Keratinocyte (primary cell): ENCODE data around the gene PLXNB2. TPM values are rescaled to one million over a fixed set of nuclear protein-coding genes. Genes with fewer than 3 reads are reported as not detected.

Source experiments
- DNase-seq: peaks from one replicate; pipeline ENCODE4 v3.0.0-alpha.2; 2011; ENCODE audit warnings: low read depth, missing footprints, low spot score
- FAIRE-seq: peaks from 2 replicates; lab custom pipeline; 2011; peaks lifted over from hg19 to GRCh38; lab: Jason Lieb, UNC
- H2AFZ ChIP-seq: 2 replicates; pipeline ENCODE4 v1.6.0; 2012; ENCODE audit warnings: low read length, control low read depth, inconsistent platforms; ENCODE audit not compliant: control insufficient read depth
- H3K27ac ChIP-seq: 2 replicates; pipeline ENCODE4 v1.5.1; 2011; ENCODE audit warnings: low read length; ENCODE audit not compliant: control insufficient read depth, insufficient read depth
- H3K27me3 ChIP-seq: 3 replicates; pipeline ENCODE4 v1.6.0; 2011; ENCODE audit warnings: low read length; ENCODE audit not compliant: control insufficient read depth, insufficient read depth; ENCODE audit errors: extremely low read depth
- H3K36me3 ChIP-seq, 2 experiments: 2 replicates in 1 of 2; 3 replicates in 1 of 2; pipeline ENCODE4 v1.5.1; 2011; ENCODE audit warnings: low read length in 2 of 2, mild to moderate bottlenecking in 1 of 2; ENCODE audit not compliant: control insufficient read depth in 2 of 2, insufficient read depth in 2 of 2; ENCODE audit errors: extremely low read depth in 1 of 2
- H3K4me1 ChIP-seq: 3 replicates; pipeline ENCODE4 v1.5.1; 2011; ENCODE audit warnings: low read length; ENCODE audit not compliant: control insufficient read depth, insufficient read depth; ENCODE audit errors: extremely low read depth
- H3K4me2 ChIP-seq: 3 replicates; pipeline ENCODE4 v1.6.0; 2011; ENCODE audit warnings: low read depth, low read length; ENCODE audit not compliant: control insufficient read depth, insufficient read depth; ENCODE audit errors: extremely low read depth
- H3K4me3 ChIP-seq, 3 experiments: fragments of 200-600 bp in 1 of 3; sonication (generic) in 1 of 3; 2 replicates in 2 of 3; 3 replicates in 1 of 3; pipeline ENCODE4 v1.5.1; 2011 to 2016; ENCODE audit warnings: low read length in 3 of 3, mild to moderate bottlenecking in 3 of 3, control low read depth in 2 of 3, inconsistent platforms in 1 of 3, low read depth in 1 of 3, mixed read lengths in 1 of 3, mixed run types in 1 of 3, moderate library complexity in 1 of 3; ENCODE audit not compliant: control insufficient read depth in 2 of 3, insufficient read depth in 2 of 3; ENCODE audit errors: extremely low read depth in 1 of 3
- H3K79me2 ChIP-seq: 2 replicates; pipeline ENCODE4 v1.6.0; 2012; ENCODE audit warnings: low read length; ENCODE audit not compliant: control insufficient read depth, insufficient read depth
- H3K9ac ChIP-seq: 3 replicates; pipeline ENCODE4 v1.6.0; 2011; ENCODE audit warnings: low read length; ENCODE audit not compliant: control insufficient read depth, insufficient read depth; ENCODE audit errors: extremely low read depth
- H3K9me1 ChIP-seq: 3 replicates; pipeline ENCODE4 v1.6.0; 2011; ENCODE audit warnings: low read length; ENCODE audit not compliant: control insufficient read depth, insufficient read depth; ENCODE audit errors: extremely low read depth
- H3K9me3 ChIP-seq: 2 replicates; pipeline ENCODE4 v1.5.1; 2012; ENCODE audit warnings: low read depth, low read length; ENCODE audit not compliant: control insufficient read depth
- H4K20me1 ChIP-seq: 3 replicates; pipeline ENCODE4 v1.6.0; 2011; ENCODE audit warnings: low read length; ENCODE audit not compliant: control insufficient read depth, insufficient read depth; ENCODE audit errors: extremely low read depth
- EZH2 ChIP-seq: IDR thresholded peaks from one replicate; pipeline ENCODE4 v1.6.1; 2012; ENCODE audit warnings: inconsistent platforms, mild to moderate bottlenecking, low read length, moderate library complexity
- dilution Hi-C: fragments of 300-500 bp; cut with MboI; formaldehyde crosslinking; loops from one replicate; pipeline ENCODE4 v1.7.0; 2020; ENCODE audit warnings: low sequenced_read_pairs; ENCODE audit not compliant: extremely low pct_ligation_motif_present
- polyA minus RNA-seq, 3 experiments: library from RNA; depleted of rRNA, polyadenylated mRNA; stranded (reverse); fragments of >200 nt; gene quantifications; 1 replicate in 1 of 3; 2 replicates in 1 of 3; 3 replicates in 1 of 3; pipeline ENCODE4 v1.2.3, GENCODE V29; 2011
- polyA plus RNA-seq, 5 experiments: library from polyadenylated mRNA; depleted of rRNA in 3 of 5; stranded (reverse) in 3 of 5; stranded (forward) in 1 of 5; unstranded in 1 of 5; fragments of >200 nt; gene quantifications; 1 replicate in 1 of 5; 2 replicates in 3 of 5; 3 replicates in 1 of 5; pipeline versions ENCODE4 v1.2.1 to v1.2.3, GENCODE V29; 2011 to 2012; ENCODE audit warnings: missing spikeins in 2 of 5, low read depth in 1 of 5, low replicate concordance in 1 of 5
- TF ChIP-seq, protein P1 (sequence below), 3 experiments: IDR thresholded peaks in 1 of 3; conservative IDR thresholded peaks in 1 of 3; optimal IDR thresholded peaks in 1 of 3; 2 replicates in 2 of 3; 3 replicates in 1 of 3; pipeline versions ENCODE3 to v1.5.1; 2011; ENCODE audit warnings: low read length in 3 of 3, mild to moderate bottlenecking in 3 of 3, moderate library complexity in 2 of 3, control low read depth in 1 of 3, inconsistent platforms in 1 of 3; ENCODE audit not compliant: insufficient read depth in 2 of 3; ENCODE audit errors: extremely low read depth in 1 of 3

The PLXNB2 gene, protein sequence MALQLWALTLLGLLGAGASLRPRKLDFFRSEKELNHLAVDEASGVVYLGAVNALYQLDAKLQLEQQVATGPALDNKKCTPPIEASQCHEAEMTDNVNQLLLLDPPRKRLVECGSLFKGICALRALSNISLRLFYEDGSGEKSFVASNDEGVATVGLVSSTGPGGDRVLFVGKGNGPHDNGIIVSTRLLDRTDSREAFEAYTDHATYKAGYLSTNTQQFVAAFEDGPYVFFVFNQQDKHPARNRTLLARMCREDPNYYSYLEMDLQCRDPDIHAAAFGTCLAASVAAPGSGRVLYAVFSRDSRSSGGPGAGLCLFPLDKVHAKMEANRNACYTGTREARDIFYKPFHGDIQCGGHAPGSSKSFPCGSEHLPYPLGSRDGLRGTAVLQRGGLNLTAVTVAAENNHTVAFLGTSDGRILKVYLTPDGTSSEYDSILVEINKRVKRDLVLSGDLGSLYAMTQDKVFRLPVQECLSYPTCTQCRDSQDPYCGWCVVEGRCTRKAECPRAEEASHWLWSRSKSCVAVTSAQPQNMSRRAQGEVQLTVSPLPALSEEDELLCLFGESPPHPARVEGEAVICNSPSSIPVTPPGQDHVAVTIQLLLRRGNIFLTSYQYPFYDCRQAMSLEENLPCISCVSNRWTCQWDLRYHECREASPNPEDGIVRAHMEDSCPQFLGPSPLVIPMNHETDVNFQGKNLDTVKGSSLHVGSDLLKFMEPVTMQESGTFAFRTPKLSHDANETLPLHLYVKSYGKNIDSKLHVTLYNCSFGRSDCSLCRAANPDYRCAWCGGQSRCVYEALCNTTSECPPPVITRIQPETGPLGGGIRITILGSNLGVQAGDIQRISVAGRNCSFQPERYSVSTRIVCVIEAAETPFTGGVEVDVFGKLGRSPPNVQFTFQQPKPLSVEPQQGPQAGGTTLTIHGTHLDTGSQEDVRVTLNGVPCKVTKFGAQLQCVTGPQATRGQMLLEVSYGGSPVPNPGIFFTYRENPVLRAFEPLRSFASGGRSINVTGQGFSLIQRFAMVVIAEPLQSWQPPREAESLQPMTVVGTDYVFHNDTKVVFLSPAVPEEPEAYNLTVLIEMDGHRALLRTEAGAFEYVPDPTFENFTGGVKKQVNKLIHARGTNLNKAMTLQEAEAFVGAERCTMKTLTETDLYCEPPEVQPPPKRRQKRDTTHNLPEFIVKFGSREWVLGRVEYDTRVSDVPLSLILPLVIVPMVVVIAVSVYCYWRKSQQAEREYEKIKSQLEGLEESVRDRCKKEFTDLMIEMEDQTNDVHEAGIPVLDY (N-terminal part only)
- polyA plus RNA-seq = 44.3 to 90.3 TPM (median 66.2 TPM) in 3 replicates
- polyA plus RNA-seq (2011; ENCODE audit: low read depth) = 123 TPM
- polyA plus RNA-seq (2011; cell fraction: cytosol; rRNA removed) = 21.3 and 35.3 TPM in 2 replicates
- polyA plus RNA-seq (2011; cell fraction: nucleus; rRNA removed) = 208 and 264 TPM in 2 replicates
- polyA plus RNA-seq (2012; ENCODE audit: low replicate concordance) = 81.4 and 94.0 TPM in 2 replicates
- polyA minus RNA-seq = 131 to 309 TPM (median 181 TPM) in 3 replicates
- polyA minus RNA-seq (2011; cell fraction: cytosol; rRNA and poly(A)+ RNA removed) = 135 TPM
- 352 and 408 TPM in 2 replicates for polyA minus RNA-seq (2011; cell fraction: nucleus; rRNA and poly(A)+ RNA removed)

DNA sequence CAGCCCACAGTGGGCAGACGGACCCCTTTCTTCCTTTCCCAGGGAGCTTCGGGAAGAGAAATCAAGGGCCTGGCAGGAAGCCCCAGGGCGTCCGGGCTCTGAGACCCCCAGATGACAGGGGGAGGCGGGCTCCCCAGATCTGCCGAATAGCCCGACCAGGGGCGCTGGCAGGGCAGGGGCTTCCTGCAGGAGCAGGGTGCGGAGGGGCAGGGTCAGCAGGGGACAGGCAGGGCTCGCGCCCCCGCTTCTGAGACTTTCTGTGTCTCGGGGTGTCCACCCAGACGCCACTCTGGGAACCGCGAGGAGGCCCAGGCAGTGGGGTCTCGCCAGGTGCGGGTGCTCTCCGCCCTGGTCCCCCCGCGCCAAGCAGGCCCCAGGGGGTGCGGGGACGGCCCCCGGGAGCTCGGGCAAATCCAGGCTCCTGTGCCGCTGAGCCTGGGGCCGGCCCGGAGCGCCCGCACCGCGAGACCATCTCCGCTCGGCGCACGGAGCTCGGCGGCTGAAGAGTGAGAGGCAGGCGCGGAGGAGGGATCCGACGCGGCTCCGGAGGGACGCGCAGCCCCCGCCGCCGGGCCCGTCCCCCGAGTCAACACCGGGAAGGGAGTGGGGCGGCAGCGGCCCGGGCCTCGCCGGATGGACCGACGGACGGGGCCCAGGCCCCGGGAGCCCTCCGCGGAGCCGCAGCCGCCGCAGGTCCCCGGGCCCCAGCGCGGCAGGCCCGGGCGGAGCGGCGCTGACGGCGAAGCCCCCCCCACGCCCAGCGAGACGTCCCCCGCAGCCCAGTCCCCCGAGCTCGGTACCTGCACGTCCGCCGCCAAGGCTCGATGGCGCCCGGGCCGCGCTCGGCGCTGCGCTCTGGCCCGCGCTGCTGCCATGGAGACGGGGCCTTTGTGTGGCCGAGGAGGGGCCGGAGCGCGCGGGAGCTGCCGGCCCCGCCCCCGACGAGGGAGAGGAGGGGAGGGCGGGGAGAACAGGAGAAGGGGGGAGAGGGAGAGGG is at the start of gene PLXNB2:
Gene PLXNB2, minus strand, starts transcription at position 894 of the 997 bp plus-strand sequence. CDS start 17,062 bp downstream, outside the sequence.
- DNase-seq = no peak
- TF ChIP-seq, protein P1, sequence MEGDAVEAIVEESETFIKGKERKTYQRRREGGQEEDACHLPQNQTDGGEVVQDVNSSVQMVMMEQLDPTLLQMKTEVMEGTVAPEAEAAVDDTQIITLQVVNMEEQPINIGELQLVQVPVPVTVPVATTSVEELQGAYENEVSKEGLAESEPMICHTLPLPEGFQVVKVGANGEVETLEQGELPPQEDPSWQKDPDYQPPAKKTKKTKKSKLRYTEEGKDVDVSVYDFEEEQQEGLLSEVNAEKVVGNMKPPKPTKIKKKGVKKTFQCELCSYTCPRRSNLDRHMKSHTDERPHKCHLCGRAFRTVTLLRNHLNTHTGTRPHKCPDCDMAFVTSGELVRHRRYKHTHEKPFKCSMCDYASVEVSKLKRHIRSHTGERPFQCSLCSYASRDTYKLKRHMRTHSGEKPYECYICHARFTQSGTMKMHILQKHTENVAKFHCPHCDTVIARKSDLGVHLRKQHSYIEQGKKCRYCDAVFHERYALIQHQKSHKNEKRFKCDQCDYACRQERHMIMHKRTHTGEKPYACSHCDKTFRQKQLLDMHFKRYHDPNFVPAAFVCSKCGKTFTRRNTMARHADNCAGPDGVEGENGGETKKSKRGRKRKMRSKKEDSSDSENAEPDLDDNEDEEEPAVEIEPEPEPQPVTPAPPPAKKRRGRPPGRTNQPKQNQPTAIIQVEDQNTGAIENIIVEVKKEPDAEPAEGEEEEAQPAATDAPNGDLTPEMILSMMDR (optimal IDR thresholded peaks at IDR 0.05 in 1 of 3, IDR thresholded peaks at IDR 0.05 in 1 of 3, conservative IDR thresholded peaks at IDR 0.05 in 1 of 3; ENCODE audit: extremely low read depth in 1 of 3, insufficient read depth in 2 of 3, low read length in 3 of 3) = no peak
- no peak for TF ChIP-seq EZH2
- peaks cover 41% of the 10 kb centered on the region for H3K79me2 ChIP-seq
- H3K4me1 ChIP-seq = peaks cover 36% of the 10 kb centered on the region
- H3K36me3 ChIP-seq = no peaks in the 10 kb centered on the region
- H2AFZ ChIP-seq = no peak within 1 kb of the TSS
- H3K9me1 ChIP-seq = peaks cover 2% of the 10 kb centered on the region
- no peaks in the 10 kb centered on the region for H4K20me1 ChIP-seq
- H3K27ac ChIP-seq = peak within 1 kb of the TSS; percentile 86
- no peak for FAIRE-seq
- peak within 1 kb of the TSS; percentile 83 for H3K9ac ChIP-seq
- H3K27me3 ChIP-seq = peaks cover 4% of the 10 kb centered on the region
- dilution Hi-C loops = no loop called here
- peak within 1 kb of the TSS; percentile 65 to 94 (median 80) for H3K4me3 ChIP-seq
- peak within 1 kb of the TSS; percentile 95 for H3K4me2 ChIP-seq
- H3K9me3 ChIP-seq = no peaks in the 10 kb centered on the region
